NCI-H1417 treated with DMSO at 0.1 percent for 48 hours (cell line): ENCODE data around the gene MAT2A.
A peak's percentile ranks its signal among the peaks of the same experiment; 100 is the strongest.
"Not testable (repeated sequence)": the region's sequence is repeated elsewhere in the genome, so short reads cannot be mapped to it uniquely, and the experiment has no call there.

Experiments used
- DNase-seq: peaks from one replicate; lab custom pipeline; 2025; lab: John Stamatoyannopoulos, UW

The MAT2A gene

GRCh38 chr2:85547859-85548607 is 9.1 kb downstream of the MAT2A start:
- no peak for DNase-seq

- no peak for DNase-seq
Observed at GRCh38 chr2:85548608-85548900, 9.6 kb downstream of the MAT2A start.

- no peak for DNase-seq
Observed at GRCh38 chr2:85549095-85549494, 10.1 kb downstream of the MAT2A start.

- no peak for DNase-seq
Observed at GRCh38 chr2:85549826-85550225, 10.9 kb downstream of the MAT2A start.

GRCh38 chr2:85550486-85550885 is 11.5 kb downstream of the MAT2A start:
- DNase-seq: no peak

GRCh38 chr2:85551698-85552678 is 13.0 kb downstream of the MAT2A start:
- DNase-seq: no peak

- no peak for DNase-seq
Observed at GRCh38 chr2:85553184-85553583, 14.2 kb downstream of the MAT2A start.

GRCh38 chr2:85554980-85555612 is 16.1 kb downstream of the MAT2A start:
- DNase-seq: no peak

- DNase-seq: no peak
Observed at GRCh38 chr2:85557130-85557529, 18.2 kb downstream of the MAT2A start.

GRCh38 chr2:85558160-85558559 is 19.2 kb downstream of the MAT2A start:
- no peak for DNase-seq

- DNase-seq: not testable (repeated sequence)
Observed at GRCh38 chr2:85560403-85560726, 21.4 kb downstream of the MAT2A start.

GRCh38 chr2:85560812-85561279 is 21.9 kb downstream of the MAT2A start:
- DNase-seq: no peak

GRCh38 chr2:85561280-85562212 is 22.6 kb downstream of the MAT2A start, which contains the start of gene GGCX:
GGCX (minus strand) TSS chr2:85561493; CDS start chr2:85561428, 65 bp downstream.
- peak; percentile 37 for DNase-seq

- DNase-seq: no peak
Observed at GRCh38 chr2:85564144-85564563, 25.2 kb downstream of the MAT2A start.

- no peak for DNase-seq
Observed at GRCh38 chr2:85566265-85566664, 27.3 kb downstream of the MAT2A start.

- DNase-seq: no peak
Observed at GRCh38 chr2:85575739-85576138, 36.8 kb downstream of the MAT2A start.

GRCh38 chr2:85577063-85577385 is 38.1 kb downstream of the MAT2A start:
- no peak for DNase-seq

- DNase-seq: no peak
Observed at GRCh38 chr2:85577386-85578242, 38.6 kb downstream of the MAT2A start, which contains the start of gene VAMP8. VAMP8 (plus strand) TSS chr2:85577586; CDS start chr2:85577647, 61 bp downstream.

GRCh38 chr2:85578243-85579180 is 39.5 kb downstream of the MAT2A start:
- DNase-seq: no peak
